ENCODE measurements around the gene RABL6. TPM values are rescaled to one million over a fixed set of nuclear protein-coding genes. Genes with fewer than 3 reads are reported as not detected.
"Not testable (repeated sequence)": the region's sequence is repeated elsewhere in the genome, so short reads cannot be mapped to it uniquely, and the experiment has no call there.

RABL6 gene
- total RNA-seq, 1 experiment from 2014 or later = 68.9 TPM

DNA sequence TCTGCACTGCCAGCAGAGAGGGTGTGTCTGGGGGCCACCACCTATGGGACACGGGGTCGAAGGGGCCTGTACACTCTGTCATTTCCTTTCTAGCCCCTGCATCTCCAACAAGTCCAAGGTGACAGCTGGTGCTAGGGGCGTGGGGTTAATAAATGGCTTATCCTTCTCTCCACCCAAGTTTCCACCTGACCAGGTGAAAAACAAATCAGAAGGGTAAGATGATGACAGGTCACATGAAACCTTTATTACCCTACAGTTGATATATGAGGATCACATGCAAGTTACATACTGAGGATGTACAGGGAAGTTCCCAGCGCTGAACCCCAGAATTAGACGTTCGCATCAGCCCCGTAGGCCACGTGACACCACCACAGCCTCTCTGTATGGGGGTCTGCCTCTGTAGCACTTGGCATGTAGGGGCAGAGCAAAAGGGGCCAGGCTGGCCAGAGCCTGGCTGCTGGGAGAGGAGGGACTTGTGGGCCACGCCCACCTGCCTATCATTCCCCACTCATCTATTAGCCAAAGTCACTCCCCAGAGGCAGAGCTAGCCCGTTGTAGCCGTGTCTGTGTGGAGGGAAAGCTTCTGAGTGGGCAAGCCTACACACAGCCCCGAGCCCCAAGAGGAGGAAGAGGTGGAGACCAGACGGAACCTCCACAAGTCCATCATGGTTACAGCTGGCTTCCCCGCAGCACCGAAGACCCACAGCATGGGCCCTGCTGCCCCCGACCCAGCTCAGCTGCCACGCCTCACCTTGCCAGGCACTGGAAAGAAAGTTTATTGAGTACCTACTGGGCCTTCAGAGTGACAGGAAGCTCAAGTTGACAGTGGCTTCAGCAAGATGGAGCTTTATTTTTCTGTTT, 14.4 kb upstream of the RABL6 start:
- no peak for DNase-seq
- Mint-ChIP-seq H3K27ac (ENCODE audit: unreplicated experiment) (no peak overlapping the region), H3K9me3 (ENCODE audit: low read depth, unreplicated experiment) (no peaks in the 10 kb centered on the region), H3K36me3 (ENCODE audit: insufficient read depth, unreplicated experiment) (peaks cover 31% of the 10 kb centered on the region), H3K4me1 (ENCODE audit: low read depth, unreplicated experiment) (peaks cover 13% of the 10 kb centered on the region), H3K27me3 (ENCODE audit: unreplicated experiment) (peaks cover 12% of the 10 kb centered on the region), H3K4me3 (ENCODE audit: low read depth, unreplicated experiment) (no peak overlapping the region)
- CTCF ChIA-PET = interaction anchor here (0.7 kb wide), 1 partner anchor 151 kb away, joined by 3 read pairs; the partner anchor contains the start of gene FBXW5
- intact Hi-C loops (cut with micrococcal nuclease; ENCODE audit: unreplicated experiment) = no loop called here
- no peak for TF ChIP-seq CTCF (IDR thresholded peaks at IDR 0.05; ENCODE audit: unreplicated experiment)
- no TSS peak for BruUV-seq (replicated peaks)

DNA sequence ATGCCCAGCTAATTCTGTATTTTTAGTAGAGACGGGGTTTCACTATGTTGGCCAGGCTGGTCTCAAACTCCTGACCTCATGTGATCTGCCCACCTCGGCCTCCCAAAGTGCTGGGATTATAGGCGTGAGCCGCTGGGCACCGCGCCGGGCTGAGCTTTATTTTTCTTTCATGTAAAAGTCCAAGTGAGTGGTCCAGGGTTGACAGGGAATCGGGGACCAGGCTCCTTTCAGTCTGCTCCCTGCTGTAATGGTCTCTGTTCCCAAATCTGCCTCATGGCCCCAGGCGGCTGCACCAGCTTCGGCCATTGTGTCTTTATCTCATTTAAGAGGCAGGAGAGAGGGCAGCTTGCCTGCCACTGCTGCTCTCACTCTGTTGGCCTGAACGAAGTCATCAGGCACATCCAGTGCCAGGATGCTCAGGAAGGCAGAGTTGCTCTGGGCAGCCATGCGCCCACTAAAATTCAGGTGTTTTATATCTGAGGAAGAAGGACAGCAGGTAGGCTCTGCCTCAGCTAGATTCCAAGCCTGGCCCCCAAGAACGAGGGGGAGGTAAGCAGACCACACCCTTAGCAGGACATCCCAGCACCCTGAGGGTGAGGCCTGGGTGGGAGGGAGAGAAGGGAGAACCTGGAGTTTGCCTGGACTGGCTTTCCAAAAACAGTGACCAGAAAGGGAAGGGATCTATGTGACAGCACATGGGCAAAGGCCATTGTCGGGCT, 13.3 kb upstream of the RABL6 start:
- no peak overlapping the region for H3K4me3 Mint-ChIP-seq (ENCODE audit: low read depth, unreplicated experiment)
- no TSS peak for BruUV-seq (replicated peaks)
- peaks cover 30% of the 10 kb centered on the region for H3K36me3 Mint-ChIP-seq (ENCODE audit: insufficient read depth, unreplicated experiment)
- no peak overlapping the region for H3K27ac Mint-ChIP-seq (ENCODE audit: unreplicated experiment)
- no peaks in the 10 kb centered on the region for H3K9me3 Mint-ChIP-seq (ENCODE audit: low read depth, unreplicated experiment)
- intact Hi-C loops (cut with micrococcal nuclease; ENCODE audit: unreplicated experiment) = no loop called here
- CTCF ChIA-PET = no interaction called here
- no peak for TF ChIP-seq CTCF (IDR thresholded peaks at IDR 0.05; ENCODE audit: unreplicated experiment)
- H3K27me3 Mint-ChIP-seq (ENCODE audit: unreplicated experiment) = peaks cover 12% of the 10 kb centered on the region
- peaks cover 2% of the 10 kb centered on the region for H3K4me1 Mint-ChIP-seq (ENCODE audit: low read depth, unreplicated experiment)
- no peak for DNase-seq

GRCh38 chr9:136795000-136795348, 12.8 kb upstream of the RABL6 start:
- BruUV-seq (replicated peaks) = no TSS peak
- H3K4me1 Mint-ChIP-seq (ENCODE audit: low read depth, unreplicated experiment) = no peaks in the 10 kb centered on the region

DNA sequence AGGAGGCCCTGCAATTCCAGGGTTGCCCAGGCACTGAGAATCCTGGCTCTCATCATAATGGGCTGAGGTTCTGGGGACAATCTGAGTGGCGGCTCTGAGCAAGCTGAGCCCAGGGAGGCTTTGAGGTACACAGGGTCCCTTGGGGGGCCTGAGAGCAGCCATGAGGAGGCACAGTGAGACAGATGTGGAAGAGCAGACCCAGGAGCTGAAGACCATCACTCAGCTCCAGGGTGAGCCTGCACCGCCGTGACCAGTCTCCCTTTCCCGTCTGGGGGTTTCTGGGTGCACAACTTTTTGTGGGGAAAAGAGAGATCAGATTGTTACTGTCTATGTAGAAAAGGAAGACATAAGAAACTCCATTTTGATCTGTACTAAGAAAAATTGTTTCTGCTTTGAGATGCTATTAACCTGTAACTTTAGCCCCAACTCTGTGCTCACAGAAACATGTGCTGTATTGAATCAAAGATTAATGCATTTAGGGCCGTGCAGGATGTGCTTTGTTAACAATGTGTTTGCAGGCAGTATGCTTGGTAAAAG, 11.4 kb upstream of the RABL6 start, which contains the start of gene CCDC183:
Gene CCDC183, plus strand, starts transcription at position 101 of the 537 bp plus-strand sequence. Its CDS starts 60 bp downstream, at position 161.
- intact Hi-C loops (cut with micrococcal nuclease; ENCODE audit: unreplicated experiment) = no loop called here
- TF ChIP-seq CTCF (IDR thresholded peaks at IDR 0.05; ENCODE audit: unreplicated experiment) = no peak
- no peak within 1 kb of the TSS for H3K27ac Mint-ChIP-seq (ENCODE audit: unreplicated experiment)
- no peak within 1 kb of the TSS for H3K4me3 Mint-ChIP-seq (ENCODE audit: low read depth, unreplicated experiment)
- peaks cover 38% of the 10 kb centered on the region for H3K36me3 Mint-ChIP-seq (ENCODE audit: insufficient read depth, unreplicated experiment)
- DNase-seq = no peak
- H3K9me3 Mint-ChIP-seq (ENCODE audit: low read depth, unreplicated experiment) = no peaks in the 10 kb centered on the region
- CTCF ChIA-PET = no interaction called here
- H3K27me3 Mint-ChIP-seq (ENCODE audit: unreplicated experiment) = peaks cover 12% of the 10 kb centered on the region
- H3K4me1 Mint-ChIP-seq (ENCODE audit: low read depth, unreplicated experiment) = no peaks in the 10 kb centered on the region
- BruUV-seq (replicated peaks) = no TSS peak

More at GRCh38 chr9:136795000-136795348, 12.8 kb upstream of the RABL6 start:
- intact Hi-C loops (cut with micrococcal nuclease; ENCODE audit: unreplicated experiment) = no loop called here
- DNase-seq = no peak
- H3K9me3 Mint-ChIP-seq (ENCODE audit: low read depth, unreplicated experiment) = no peaks in the 10 kb centered on the region
- CTCF ChIA-PET = no interaction called here
- TF ChIP-seq CTCF (IDR thresholded peaks at IDR 0.05; ENCODE audit: unreplicated experiment) = no peak
- H3K36me3 Mint-ChIP-seq (ENCODE audit: insufficient read depth, unreplicated experiment) = peaks cover 34% of the 10 kb centered on the region
- H3K27me3 Mint-ChIP-seq (ENCODE audit: unreplicated experiment) = peaks cover 12% of the 10 kb centered on the region
- no peak overlapping the region for H3K27ac Mint-ChIP-seq (ENCODE audit: unreplicated experiment)
- H3K4me3 Mint-ChIP-seq (ENCODE audit: low read depth, unreplicated experiment) = no peak overlapping the region

- Mint-ChIP-seq H3K36me3 (ENCODE audit: insufficient read depth, unreplicated experiment) (peaks cover 33% of the 10 kb centered on the region), H3K27me3 (ENCODE audit: unreplicated experiment) (peaks cover 12% of the 10 kb centered on the region)
- H3K9me3 Mint-ChIP-seq (ENCODE audit: low read depth, unreplicated experiment); H3K4me1 Mint-ChIP-seq (ENCODE audit: low read depth, unreplicated experiment); BruUV-seq (replicated peaks); DNase-seq; H3K27ac Mint-ChIP-seq (ENCODE audit: unreplicated experiment); CTCF ChIA-PET; intact Hi-C loops (cut with micrococcal nuclease; ENCODE audit: unreplicated experiment); H3K4me3 Mint-ChIP-seq (ENCODE audit: low read depth, unreplicated experiment): not testable (repeated sequence)
Observed at GRCh38 chr9:136796775-136797347, 10.9 kb upstream of the RABL6 start.
